Measurements from ENCODE around the gene COX7A2L. TPM values are rescaled to one million over a fixed set of nuclear protein-coding genes. Genes with fewer than 3 reads are reported as not detected.
"Not testable (repeated sequence)": the region's sequence is repeated elsewhere in the genome, so short reads cannot be mapped to it uniquely, and the experiment has no call there.

Gene COX7A2L
- total RNA-seq, 4 donors from 2014 or later, result 69.3 to 112 (median 99.0) TPM

- peaks cover 45% of the 10 kb centered on the region for H3K36me3 ChIP-seq
- no peaks in the 10 kb centered on the region for H3K27me3 ChIP-seq
- DNase-seq (ENCODE audit: low spot score in 2 of 2), result no peak
- WGBS, result 95% methylated on average over 9 of the region's 9 CpGs
- H3K4me3 ChIP-seq, result no peak overlapping the region
- peaks cover 4% of the 10 kb centered on the region for H3K4me1 ChIP-seq
- H3K9me3 ChIP-seq, result no peaks in the 10 kb centered on the region
- TF ChIP-seq POLR2AphosphoS5 (IDR thresholded peaks at IDR 0.05) (no peak), EP300 (IDR thresholded peaks at IDR 0.05) (no peak), POLR2A (IDR thresholded peaks at IDR 0.05) (no peak)
- TF ChIP-seq, protein P1, sequence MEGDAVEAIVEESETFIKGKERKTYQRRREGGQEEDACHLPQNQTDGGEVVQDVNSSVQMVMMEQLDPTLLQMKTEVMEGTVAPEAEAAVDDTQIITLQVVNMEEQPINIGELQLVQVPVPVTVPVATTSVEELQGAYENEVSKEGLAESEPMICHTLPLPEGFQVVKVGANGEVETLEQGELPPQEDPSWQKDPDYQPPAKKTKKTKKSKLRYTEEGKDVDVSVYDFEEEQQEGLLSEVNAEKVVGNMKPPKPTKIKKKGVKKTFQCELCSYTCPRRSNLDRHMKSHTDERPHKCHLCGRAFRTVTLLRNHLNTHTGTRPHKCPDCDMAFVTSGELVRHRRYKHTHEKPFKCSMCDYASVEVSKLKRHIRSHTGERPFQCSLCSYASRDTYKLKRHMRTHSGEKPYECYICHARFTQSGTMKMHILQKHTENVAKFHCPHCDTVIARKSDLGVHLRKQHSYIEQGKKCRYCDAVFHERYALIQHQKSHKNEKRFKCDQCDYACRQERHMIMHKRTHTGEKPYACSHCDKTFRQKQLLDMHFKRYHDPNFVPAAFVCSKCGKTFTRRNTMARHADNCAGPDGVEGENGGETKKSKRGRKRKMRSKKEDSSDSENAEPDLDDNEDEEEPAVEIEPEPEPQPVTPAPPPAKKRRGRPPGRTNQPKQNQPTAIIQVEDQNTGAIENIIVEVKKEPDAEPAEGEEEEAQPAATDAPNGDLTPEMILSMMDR (IDR thresholded peaks at IDR 0.05), result no peak
- no peak overlapping the region for H3K27ac ChIP-seq
Measured at GRCh38 chr2:42336361-42336965, 24.6 kb downstream of the COX7A2L start.

GRCh38 chr2:42335514-42336104 is 25.4 kb downstream of the COX7A2L start:
- TF ChIP-seq POLR2A (IDR thresholded peaks at IDR 0.05), result no peak
- Histone ChIP-seq H3K9me3 (no peaks in the 10 kb centered on the region), H3K4me3 (no peak overlapping the region), H3K27me3 (no peaks in the 10 kb centered on the region), H3K36me3 (peaks cover 43% of the 10 kb centered on the region), H3K4me1 (peaks cover 2% of the 10 kb centered on the region), H3K27ac (no peak overlapping the region)
- 95% methylated on average over 10 of the region's 10 CpGs for WGBS
- no peak for DNase-seq (ENCODE audit: low spot score in 2 of 2)

DNA sequence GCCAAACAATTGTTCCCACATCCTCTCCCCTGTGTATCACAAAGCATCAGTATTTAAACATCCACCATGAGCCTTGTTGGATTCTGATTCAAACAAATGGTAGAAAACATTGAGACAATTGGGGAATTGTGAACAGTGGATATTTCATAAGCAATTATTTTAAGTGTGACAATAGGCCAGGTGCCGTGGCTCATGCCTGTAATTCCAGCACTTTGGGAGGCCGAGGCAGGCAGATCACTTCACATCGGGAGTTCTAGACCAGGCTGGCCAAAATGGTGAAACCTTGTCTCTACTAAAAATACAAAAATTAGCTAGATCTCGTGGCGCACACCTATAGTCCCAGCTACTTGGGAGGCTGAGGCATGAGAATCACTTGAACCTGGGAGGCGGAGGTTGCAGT is 26.2 kb downstream of the COX7A2L start:
- H3K27ac ChIP-seq; H3K27me3 ChIP-seq; H3K4me3 ChIP-seq; H3K4me1 ChIP-seq; DNase-seq (ENCODE audit: low spot score in 2 of 2); H3K9me3 ChIP-seq: not testable (repeated sequence)
- peaks cover 43% of the 10 kb centered on the region for H3K36me3 ChIP-seq
- WGBS, result 96% methylated on average over 6 of the region's 6 CpGs

- TF ChIP-seq EP300 (IDR thresholded peaks at IDR 0.05) (no peak), POLR2A (IDR thresholded peaks at IDR 0.05) (no peak), POLR2AphosphoS5 (IDR thresholded peaks at IDR 0.05) (no peak)
- TF ChIP-seq, protein P1 (IDR thresholded peaks at IDR 0.05), result no peak
- WGBS, result 91% methylated on average over 3 of the region's 3 CpGs
- H3K27me3 ChIP-seq, result no peaks in the 10 kb centered on the region
Measured at GRCh38 chr2:42334220-42334619, 26.8 kb downstream of the COX7A2L start.

DNA sequence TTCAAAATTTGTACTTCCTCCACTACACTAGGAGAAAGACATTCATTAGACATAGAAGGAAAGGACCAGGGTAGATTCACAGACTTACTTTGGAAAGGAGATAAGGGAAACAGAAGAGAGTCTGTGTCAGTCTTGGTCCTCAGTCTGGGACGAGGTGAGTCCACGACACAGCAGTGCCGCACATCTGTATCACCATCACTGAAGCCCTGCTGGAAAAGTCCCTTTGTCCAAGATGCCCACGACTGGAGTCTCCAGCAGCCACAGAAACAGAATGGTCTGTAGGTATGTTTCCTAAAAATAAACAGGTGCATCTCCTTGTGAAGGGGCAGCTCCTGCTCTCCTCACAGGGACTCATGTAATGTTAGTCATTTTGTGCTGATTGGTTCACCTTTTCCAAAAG is 27.4 kb downstream of the COX7A2L start:
- Histone ChIP-seq H3K9me3 (no peaks in the 10 kb centered on the region), H3K36me3 (peaks cover 54% of the 10 kb centered on the region), H3K27me3 (no peaks in the 10 kb centered on the region), H3K4me1 (peaks cover 3% of the 10 kb centered on the region), H3K27ac (no peak overlapping the region), H3K4me3 (no peak overlapping the region)
- WGBS, result 95% methylated on average over 4 of the region's 4 CpGs
- no peak for TF ChIP-seq EP300 (IDR thresholded peaks at IDR 0.05)
- no peak for TF ChIP-seq POLR2AphosphoS5 (IDR thresholded peaks at IDR 0.05)
- TF ChIP-seq, protein P1 (IDR thresholded peaks at IDR 0.05), result no peak
- TF ChIP-seq POLR2A (IDR thresholded peaks at IDR 0.05), result no peak
- DNase-seq (ENCODE audit: low spot score in 2 of 2), result no peak

More at GRCh38 chr2:42334220-42334619, 26.8 kb downstream of the COX7A2L start:
- no peak overlapping the region for H3K27ac ChIP-seq
- no peak for DNase-seq (ENCODE audit: low spot score in 2 of 2)
- no peak overlapping the region for H3K4me3 ChIP-seq
- peaks cover 3% of the 10 kb centered on the region for H3K4me1 ChIP-seq
- H3K9me3 ChIP-seq, result no peaks in the 10 kb centered on the region
- H3K36me3 ChIP-seq, result peaks cover 50% of the 10 kb centered on the region

GRCh38 chr2:42332575-42332974 is 28.4 kb downstream of the COX7A2L start:
- H3K27me3 ChIP-seq, result no peaks in the 10 kb centered on the region
- H3K27ac ChIP-seq, result no peak overlapping the region
- H3K36me3 ChIP-seq, result peaks cover 47% of the 10 kb centered on the region
- no peak for TF ChIP-seq POLR2AphosphoS5 (IDR thresholded peaks at IDR 0.05)
- TF ChIP-seq, protein P1 (IDR thresholded peaks at IDR 0.05), result no peak
- no peak for TF ChIP-seq POLR2A (IDR thresholded peaks at IDR 0.05)
- TF ChIP-seq EP300 (IDR thresholded peaks at IDR 0.05), result no peak
- DNase-seq (ENCODE audit: low spot score in 2 of 2), result no peak
- no peak overlapping the region for H3K4me3 ChIP-seq
- H3K4me1 ChIP-seq, result peaks cover 5% of the 10 kb centered on the region
- 95% methylated on average over 4 of the region's 4 CpGs for WGBS
- H3K9me3 ChIP-seq, result no peaks in the 10 kb centered on the region
